WI38 (cell line): Measurements from ENCODE around the gene LHX2.
A peak's percentile ranks its signal among the peaks of the same experiment; 100 is the strongest.

Experiments used
- H3K4me3 ChIP-seq: 2 replicates; pipeline ENCODE4 v1.5.1; 2011; ENCODE audit warnings: low read depth, mild to moderate bottlenecking, control low read depth, low read length
- CTCF ChIP-seq: IDR thresholded peaks from 2 replicates; pipeline ENCODE4 v1.5.1; 2012; ENCODE audit warnings: low read depth, mild to moderate bottlenecking, control low read depth, low read length

The LHX2 gene

GRCh38 chr9:124054582-124055227 is 43.1 kb downstream of the LHX2 start:
- TF ChIP-seq CTCF = no peak
- H3K4me3 ChIP-seq = no peak overlapping the region

- no peak for TF ChIP-seq CTCF
- H3K4me3 ChIP-seq = no peak overlapping the region
Measured at GRCh38 chr9:124060844-124061605, 49.5 kb downstream of the LHX2 start.

GRCh38 chr9:124062172-124062571 is 50.6 kb downstream of the LHX2 start:
- H3K4me3 ChIP-seq = no peak overlapping the region
- TF ChIP-seq CTCF = peak; percentile 37

- TF ChIP-seq CTCF = no peak
- H3K4me3 ChIP-seq = no peak overlapping the region
Measured at GRCh38 chr9:124066783-124067577, 55.4 kb downstream of the LHX2 start.

- no peak for TF ChIP-seq CTCF
- no peak overlapping the region for H3K4me3 ChIP-seq
Measured at GRCh38 chr9:124068251-124068650, 56.7 kb downstream of the LHX2 start.

- H3K4me3 ChIP-seq = no peak overlapping the region
- no peak for TF ChIP-seq CTCF
Measured at GRCh38 chr9:124074746-124075145, 63.2 kb downstream of the LHX2 start.
